Left ventricle myocardium inferior (tissue), 1 donor: Measurements from ENCODE around the gene ZNF267. TPM values are rescaled to one million over a fixed set of nuclear protein-coding genes. Genes with fewer than 3 reads are reported as not detected.
"Not testable (repeated sequence)": the region's sequence is repeated elsewhere in the genome, so short reads cannot be mapped to it uniquely, and the experiment has no call there.

Source experiments
- DNase-seq: peaks from one replicate; pipeline ENCODE4 v3.0.0-alpha.2; 2020
- H3K27ac ChIP-seq: fragments of 200-600 bp; replicated peaks from 2 replicates; pipeline ENCODE4 v1.8.0; 2021
- H3K27me3 ChIP-seq: fragments of 200-600 bp; 2 replicates; pipeline ENCODE4 v1.8.0; 2021; ENCODE audit warnings: low read depth
- H3K36me3 ChIP-seq: fragments of 200-600 bp; 2 replicates; pipeline ENCODE4 v1.8.0; 2021
- H3K4me1 ChIP-seq: fragments of 200-600 bp; 2 replicates; pipeline ENCODE4 v1.8.0; 2021
- H3K4me3 ChIP-seq: fragments of 200-600 bp; 2 replicates; pipeline ENCODE4 v1.8.0; 2021; ENCODE audit warnings: mild to moderate bottlenecking, moderate library complexity
- H3K9me3 ChIP-seq: fragments of 200-600 bp; replicated peaks from 2 replicates; pipeline ENCODE4 v1.8.0; 2021
- intact Hi-C: fragments of 100-400 bp; cut with micrococcal nuclease; formaldehyde crosslinking; loops from one replicate; pipeline ENCODE4 v1.11.0; 2022
- total RNA-seq: library from RNA; stranded (reverse); fragmentation: NEBNext Ultra II Directional; extraction: Animal tissue kit (Norgen Biotek cat#: 25700); gene quantifications from one replicate; pipeline ENCODE4 v1.2.1, GENCODE V29; 2021
- TF ChIP-seq, protein P1 (sequence below): fragments of 200-600 bp; IDR thresholded peaks from 2 replicates; pipeline ENCODE4 v1.8.0; 2021; ENCODE audit warnings: antibody characterized with exemption, mild to moderate bottlenecking, borderline replicate concordance
- donor health status: DM: no; HTN: yes; CAD: no; lungs with severe emphysema.

The ZNF267 gene
- total RNA-seq, 1 donor from 2014 or later, result 5.7 TPM

DNA sequence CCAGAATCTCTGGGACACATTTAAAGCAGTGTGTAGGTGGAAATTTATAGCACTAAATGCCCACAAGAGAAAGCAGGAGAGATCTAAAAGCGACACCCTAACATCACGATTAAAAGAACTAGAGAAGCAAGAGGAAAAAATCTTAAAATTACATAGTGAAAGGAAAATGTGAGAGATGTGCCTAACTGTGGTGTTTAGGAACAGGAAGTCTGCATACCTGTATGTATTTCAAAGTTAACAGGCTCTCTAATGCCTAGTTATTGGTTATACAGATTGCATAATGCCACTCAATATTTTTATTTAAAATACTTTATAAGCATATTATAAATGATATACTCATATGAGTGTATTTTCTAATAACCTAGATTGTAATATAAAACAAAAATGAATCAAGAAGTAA is 25.9 kb downstream of the ZNF267 start:
- TF ChIP-seq, protein P1, sequence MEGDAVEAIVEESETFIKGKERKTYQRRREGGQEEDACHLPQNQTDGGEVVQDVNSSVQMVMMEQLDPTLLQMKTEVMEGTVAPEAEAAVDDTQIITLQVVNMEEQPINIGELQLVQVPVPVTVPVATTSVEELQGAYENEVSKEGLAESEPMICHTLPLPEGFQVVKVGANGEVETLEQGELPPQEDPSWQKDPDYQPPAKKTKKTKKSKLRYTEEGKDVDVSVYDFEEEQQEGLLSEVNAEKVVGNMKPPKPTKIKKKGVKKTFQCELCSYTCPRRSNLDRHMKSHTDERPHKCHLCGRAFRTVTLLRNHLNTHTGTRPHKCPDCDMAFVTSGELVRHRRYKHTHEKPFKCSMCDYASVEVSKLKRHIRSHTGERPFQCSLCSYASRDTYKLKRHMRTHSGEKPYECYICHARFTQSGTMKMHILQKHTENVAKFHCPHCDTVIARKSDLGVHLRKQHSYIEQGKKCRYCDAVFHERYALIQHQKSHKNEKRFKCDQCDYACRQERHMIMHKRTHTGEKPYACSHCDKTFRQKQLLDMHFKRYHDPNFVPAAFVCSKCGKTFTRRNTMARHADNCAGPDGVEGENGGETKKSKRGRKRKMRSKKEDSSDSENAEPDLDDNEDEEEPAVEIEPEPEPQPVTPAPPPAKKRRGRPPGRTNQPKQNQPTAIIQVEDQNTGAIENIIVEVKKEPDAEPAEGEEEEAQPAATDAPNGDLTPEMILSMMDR, result no peak
- no peak for DNase-seq
- Histone ChIP-seq H3K4me3 (no peak overlapping the region), H3K9me3 (peaks cover 69% of the 10 kb centered on the region), H3K4me1 (peaks cover 4% of the 10 kb centered on the region), H3K27ac (no peak overlapping the region), H3K36me3 (peaks cover 68% of the 10 kb centered on the region), H3K27me3 (no peaks in the 10 kb centered on the region)
- intact Hi-C loops, result no loop called here

DNA sequence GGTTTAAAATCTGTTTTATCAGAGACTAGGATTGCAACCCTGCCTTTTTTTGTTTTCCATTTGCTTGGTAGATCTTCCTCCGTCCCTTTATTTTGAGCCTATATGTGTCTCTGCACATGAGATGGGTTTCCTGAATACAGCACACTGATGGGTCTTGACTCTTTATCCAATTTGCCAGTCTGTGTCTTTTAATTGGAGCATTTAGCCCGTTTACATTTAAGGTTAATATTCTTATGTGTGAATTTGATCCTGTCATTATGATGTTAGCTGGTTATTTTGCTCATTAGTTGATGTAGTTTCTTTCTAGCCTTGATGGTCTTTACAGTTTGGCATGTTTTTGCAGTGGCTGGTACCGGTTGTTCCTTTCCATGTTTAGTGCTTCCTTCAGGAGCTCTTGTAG is 31.0 kb downstream of the ZNF267 start:
- H3K9me3 ChIP-seq, result peaks cover 84% of the 10 kb centered on the region
- H3K27ac ChIP-seq, H3K4me3 ChIP-seq, H3K27me3 ChIP-seq, H3K4me1 ChIP-seq, intact Hi-C loops, DNase-seq: not testable (repeated sequence)
- peaks cover 61% of the 10 kb centered on the region for H3K36me3 ChIP-seq

DNA sequence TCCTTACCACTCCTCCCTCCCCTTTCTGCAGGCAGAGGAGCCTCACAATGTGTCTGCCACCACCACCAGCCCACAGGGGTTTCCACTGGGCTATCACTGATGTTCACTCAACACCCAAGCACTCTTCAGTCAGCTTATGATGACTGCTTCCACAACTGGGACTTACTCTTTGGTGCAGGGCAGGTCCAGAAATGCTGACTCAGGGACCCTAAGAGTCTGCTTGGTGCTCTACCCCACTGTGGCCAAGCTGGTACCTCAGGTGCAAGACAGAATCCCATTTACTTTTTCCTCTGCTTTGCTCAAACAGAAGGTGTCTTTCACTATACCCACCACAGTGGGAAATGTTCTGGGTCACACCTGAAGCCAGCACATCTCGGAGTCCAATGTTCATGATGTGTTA is 40.1 kb downstream of the ZNF267 start:
- Histone ChIP-seq H3K27me3 (no peaks in the 10 kb centered on the region), H3K4me3 (no peak overlapping the region), H3K27ac (no peak overlapping the region), H3K9me3 (peaks cover 100% of the 10 kb centered on the region), H3K36me3 (peaks cover 93% of the 10 kb centered on the region), H3K4me1 (no peaks in the 10 kb centered on the region)
- TF ChIP-seq, protein P1, result no peak
- intact Hi-C loops, result no loop called here
- no peak for DNase-seq

DNA sequence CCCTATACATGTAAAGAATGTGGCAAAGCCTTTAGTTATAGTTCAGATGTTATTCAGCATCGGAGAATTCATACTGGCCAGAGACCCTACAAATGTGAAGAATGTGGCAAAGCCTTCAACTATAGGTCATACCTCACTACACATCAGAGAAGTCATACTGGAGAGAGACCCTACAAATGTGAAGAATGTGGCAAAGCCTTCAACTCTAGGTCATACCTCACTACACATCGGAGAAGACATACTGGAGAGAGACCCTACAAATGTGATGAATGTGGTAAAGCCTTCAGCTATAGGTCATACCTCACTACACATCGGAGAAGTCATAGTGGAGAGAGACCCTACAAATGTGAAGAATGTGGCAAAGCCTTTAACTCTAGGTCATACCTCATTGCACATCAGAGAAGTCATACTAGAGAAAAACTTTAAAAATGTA is 42.5 kb downstream of the ZNF267 start:
- H3K27ac ChIP-seq, result no peak overlapping the region
- no peaks in the 10 kb centered on the region for H3K27me3 ChIP-seq
- DNase-seq, result no peak
- H3K36me3 ChIP-seq, result peaks cover 93% of the 10 kb centered on the region
- H3K9me3 ChIP-seq, result peaks cover 100% of the 10 kb centered on the region
- intact Hi-C loops, result no loop called here
- H3K4me1 ChIP-seq, result no peaks in the 10 kb centered on the region
- no peak overlapping the region for H3K4me3 ChIP-seq
- TF ChIP-seq, protein P1, result no peak

DNA sequence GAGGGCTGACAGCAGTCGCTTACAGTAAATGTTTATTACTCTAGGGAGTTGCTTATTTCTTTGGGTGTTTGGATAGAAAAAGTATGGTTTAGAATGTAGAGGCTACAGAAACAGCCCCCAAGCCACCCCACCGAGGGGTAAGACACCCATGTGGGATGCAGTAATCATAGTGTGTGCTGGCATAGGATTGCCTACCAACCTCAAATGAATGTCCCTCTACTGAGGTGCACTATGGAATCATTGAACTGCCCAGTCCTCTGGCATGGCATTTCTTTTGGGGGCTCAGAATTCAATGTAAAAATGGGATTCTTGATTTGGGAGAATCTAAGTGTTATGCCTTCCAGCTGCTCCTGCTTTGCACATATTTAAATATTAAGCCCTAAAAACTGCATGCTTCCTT is 46.8 kb downstream of the ZNF267 start:
- Histone ChIP-seq H3K4me3 (no peak overlapping the region), H3K27me3 (no peaks in the 10 kb centered on the region), H3K4me1 (no peaks in the 10 kb centered on the region), H3K27ac (no peak overlapping the region), H3K36me3 (peaks cover 50% of the 10 kb centered on the region), H3K9me3 (peaks cover 100% of the 10 kb centered on the region)
- no peak for DNase-seq
- intact Hi-C loops, result no loop called here
- TF ChIP-seq, protein P1, result no peak

DNA sequence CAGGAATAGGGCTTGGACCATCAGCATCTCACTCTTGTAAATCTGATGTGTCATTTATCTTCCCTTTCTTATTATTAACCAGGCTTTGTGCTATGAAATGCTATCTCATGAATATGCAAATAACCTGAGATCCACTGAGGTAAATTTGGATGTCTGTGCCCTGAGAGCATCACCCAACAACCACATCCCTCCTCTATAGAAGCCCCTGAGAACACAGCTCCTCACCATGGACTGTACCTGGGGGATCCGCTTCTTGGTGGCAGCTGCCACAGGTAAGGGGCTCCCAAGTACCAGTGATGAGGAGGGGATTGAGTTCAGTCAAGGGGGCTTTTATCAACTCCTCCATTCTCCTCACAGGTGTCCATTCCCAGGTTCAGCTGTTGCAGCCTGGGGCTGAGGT is 78.2 kb downstream of the ZNF267 start:
- H3K9me3 ChIP-seq, DNase-seq, H3K27ac ChIP-seq, H3K4me1 ChIP-seq, H3K36me3 ChIP-seq, H3K4me3 ChIP-seq, H3K27me3 ChIP-seq, intact Hi-C loops: not testable (repeated sequence)

DNA sequence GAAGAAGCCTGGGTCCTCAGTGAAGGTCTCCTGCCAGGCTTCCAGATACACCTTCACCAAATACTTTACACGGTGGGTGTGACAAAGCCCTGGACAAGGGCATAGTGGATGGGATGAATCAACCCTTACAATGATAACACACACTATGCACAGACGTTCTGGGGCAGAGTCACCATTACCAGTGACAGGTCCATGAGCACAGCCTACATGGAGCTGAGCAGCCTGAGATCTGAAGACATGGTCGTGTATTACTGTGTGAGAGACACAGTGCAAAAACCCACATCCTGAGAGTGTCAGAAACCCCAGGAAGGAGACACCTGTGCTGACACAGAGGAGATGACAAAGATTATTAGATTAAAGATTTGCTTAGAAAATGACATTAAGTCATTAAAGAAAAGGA is 78.6 kb downstream of the ZNF267 start:
- H3K27me3 ChIP-seq, H3K36me3 ChIP-seq, H3K4me3 ChIP-seq, intact Hi-C loops, H3K27ac ChIP-seq, H3K9me3 ChIP-seq, DNase-seq, H3K4me1 ChIP-seq: not testable (repeated sequence)

DNA sequence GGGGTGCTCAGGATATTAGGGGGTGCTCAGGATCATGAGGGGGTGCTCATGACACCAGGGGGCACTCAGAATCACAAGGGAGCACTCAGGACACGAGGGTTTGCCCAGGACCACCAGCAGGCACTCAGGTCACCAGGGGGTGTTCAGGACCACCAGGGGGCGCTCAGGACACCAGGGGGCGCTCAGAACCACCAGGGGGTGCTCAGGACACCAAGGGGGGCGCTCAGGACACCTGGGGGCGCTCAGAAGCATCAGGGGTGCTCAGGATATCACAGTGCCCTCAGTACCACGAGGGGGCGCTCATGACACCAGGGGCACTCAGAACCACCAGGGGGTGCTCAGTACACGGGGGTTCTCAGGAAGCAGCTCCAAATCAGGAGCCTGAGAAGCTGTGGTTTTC is 82.6 kb downstream of the ZNF267 start:
- H3K4me3 ChIP-seq, H3K4me1 ChIP-seq, H3K27ac ChIP-seq, H3K27me3 ChIP-seq, H3K36me3 ChIP-seq, H3K9me3 ChIP-seq, intact Hi-C loops, DNase-seq: not testable (repeated sequence)

DNA sequence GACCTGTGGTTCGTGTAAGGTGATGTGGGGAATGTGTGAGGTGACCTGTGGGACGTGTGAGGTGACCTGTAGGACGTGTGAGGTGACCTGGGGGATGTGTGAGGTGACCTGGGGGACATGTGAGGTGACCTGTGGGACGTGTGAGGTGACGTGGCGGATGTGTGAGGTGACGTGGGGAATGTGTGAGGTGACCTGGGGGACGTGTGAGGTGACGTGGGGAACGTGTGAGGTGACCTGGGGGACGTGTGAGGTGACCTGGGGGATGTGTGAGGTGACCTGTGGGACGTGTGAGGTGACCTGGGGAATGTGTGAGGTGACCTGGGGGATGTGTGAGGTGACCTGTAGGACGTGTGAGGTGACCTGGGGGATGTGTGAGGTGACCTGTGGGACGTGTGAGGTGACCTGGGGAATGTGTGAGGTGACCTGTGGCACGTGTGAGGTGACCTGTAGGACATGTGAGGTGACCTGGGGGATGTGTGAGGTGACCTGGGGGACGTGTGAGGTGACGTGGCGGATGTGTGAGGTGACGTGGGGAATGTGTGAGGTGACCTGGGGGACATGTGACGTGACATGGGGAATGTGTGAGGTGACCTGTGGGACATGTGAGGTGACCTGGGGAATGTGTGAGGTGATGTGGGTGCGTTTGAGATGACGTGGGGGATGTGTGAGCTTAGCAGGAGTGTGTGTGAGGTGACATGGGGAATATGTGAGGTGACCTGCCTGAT is 86.7 kb downstream of the ZNF267 start:
- H3K27me3 ChIP-seq, intact Hi-C loops, DNase-seq, H3K4me1 ChIP-seq, H3K27ac ChIP-seq, H3K4me3 ChIP-seq, H3K9me3 ChIP-seq, H3K36me3 ChIP-seq: not testable (repeated sequence)
